HEK293T (cell line): ENCODE results near the gene METTL25B.
A peak's percentile ranks its signal among the peaks of the same experiment; 100 is the strongest.

Experiments
- CTCF ChIA-PET: fragments of 350-600 bp; formaldehyde crosslinking; extraction: SDS; loops from one replicate; lab custom pipeline; 2021; ENCODE audit warnings: antibody characterized with exemption, inconsistent platforms; lab: Yijun Ruan, JAX
- POLR2A ChIA-PET: fragments of 350-600 bp; formaldehyde crosslinking; extraction: SDS; loops from one replicate; lab custom pipeline; 2020; ENCODE audit warnings: antibody characterized with exemption, inconsistent platforms; lab: Yijun Ruan, JAX
- DNase-seq: peaks from one replicate; pipeline ENCODE4 v3.0.0; 2012; ENCODE audit warnings: mixed read lengths; ENCODE audit errors: extremely low spot score
- ARNT ChIP-seq: fragments of 450-650 bp; IDR thresholded peaks from 2 replicates; pipeline ENCODE4 v1.6.1; 2017; ENCODE audit warnings: mild to moderate bottlenecking
- BHLHE40 ChIP-seq: fragments of 450-650 bp; IDR thresholded peaks from 2 replicates; pipeline ENCODE4 v1.6.1; 2016; ENCODE audit warnings: mild to moderate bottlenecking, moderate library complexity, borderline replicate concordance
- CTBP1 ChIP-seq: fragments of 450-650 bp; IDR thresholded peaks from 2 replicates; pipeline ENCODE4 v1.6.1; 2016; ENCODE audit warnings: borderline replicate concordance
- ELF4 ChIP-seq: fragments of 450-650 bp; IDR thresholded peaks from 2 replicates; pipeline ENCODE4 v1.6.1; 2017; ENCODE audit warnings: antibody characterized with exemption
- FOXA1 ChIP-seq: fragments of 450-650 bp; IDR thresholded peaks from 2 replicates; pipeline ENCODE4 v1.6.1; 2016; ENCODE audit warnings: mild to moderate bottlenecking
- FOXK2 ChIP-seq: fragments of 450-650 bp; IDR thresholded peaks from 2 replicates; pipeline ENCODE4 v1.6.1; 2016; ENCODE audit warnings: mild to moderate bottlenecking
- FOXM1 ChIP-seq: fragments of 450-650 bp; IDR thresholded peaks from 2 replicates; pipeline ENCODE4 v1.6.1; 2017; ENCODE audit warnings: mild to moderate bottlenecking, borderline replicate concordance
- HDGF ChIP-seq: fragments of 450-650 bp; IDR thresholded peaks from 2 replicates; pipeline ENCODE4 v1.6.1; 2017; ENCODE audit warnings: antibody characterized with exemption, borderline replicate concordance
- L3MBTL2 ChIP-seq: fragments of 450-650 bp; conservative IDR thresholded peaks from 2 replicates; pipeline ENCODE4 v1.6.1; 2016; ENCODE audit warnings: mild to moderate bottlenecking
- LEF1 ChIP-seq: fragments of 450-650 bp; IDR thresholded peaks from 2 replicates; pipeline ENCODE4 v1.6.1; 2017; ENCODE audit warnings: mild to moderate bottlenecking, borderline replicate concordance
- NFRKB ChIP-seq: fragments of 450-650 bp; IDR thresholded peaks from 2 replicates; pipeline ENCODE4 v1.6.1; 2016; ENCODE audit warnings: mild to moderate bottlenecking, moderate library complexity
- PKNOX1 ChIP-seq: fragments of 450-650 bp; IDR thresholded peaks from 2 replicates; pipeline ENCODE4 v1.6.1; 2016
- SP1 ChIP-seq: fragments of 450-650 bp; IDR thresholded peaks from 2 replicates; pipeline ENCODE4 v1.6.1; 2017
- SUZ12 ChIP-seq: fragments of 450-650 bp; IDR thresholded peaks from 2 replicates; pipeline ENCODE4 v1.6.1; 2016; ENCODE audit warnings: mild to moderate bottlenecking
- TARDBP ChIP-seq: fragments of 450-650 bp; IDR thresholded peaks from 2 replicates; pipeline ENCODE4 v1.6.1; 2016
- ZNF384 ChIP-seq: fragments of 450-650 bp; IDR thresholded peaks from 2 replicates; pipeline ENCODE4 v1.6.1; 2016

The METTL25B gene

GRCh38 chr1:156691665-156692440, 36.4 kb upstream of the METTL25B start:
- ChIA-PET CTCF (interaction anchor here (0.6 to 9.7 kb wide), 7 partner anchors 14 to 199 kb away, joined by 3 to 429 read pairs (median 35); partner anchors contain the start of genes CRABP2, ISG20L2, METTL25B and NTRK1), POLR2A (interaction anchor here (0.7 to 8.5 kb wide), 5 partner anchors 12 to 49 kb away, joined by 3 to 137 read pairs (median 3); partner anchors contain the start of genes CRABP2, ISG20L2 and METTL25B)
- DNase-seq: no peak
- no peak for TF ChIP-seq LEF1
- TF ChIP-seq PKNOX1: peak; percentile 77
- no peak for TF ChIP-seq CTBP1
- TF ChIP-seq FOXA1: no peak
- no peak for TF ChIP-seq SUZ12

GRCh38 chr1:156692441-156692924, 35.8 kb upstream of the METTL25B start:
- TF ChIP-seq LEF1 (no peak), SUZ12 (no peak), ARNT (no peak), NFRKB (no peak), PKNOX1 (no peak), FOXA1 (no peak), BHLHE40 (no peak)
- no peak for DNase-seq
- CTCF ChIA-PET: interaction anchor here (1.1 to 9.7 kb wide), 4 partner anchors 14 to 198 kb away, joined by 3 to 429 read pairs (median 186); partner anchors contain the start of genes CRABP2, ISG20L2 and METTL25B
- POLR2A ChIA-PET: interaction anchor here (0.7 to 8.5 kb wide), 5 partner anchors 11 to 68 kb away, joined by 3 to 137 read pairs (median 3); partner anchors contain the start of genes CRABP2, ISG20L2 and METTL25B

GRCh38 chr1:156692925-156693847, 35.1 kb upstream of the METTL25B start:
- DNase-seq: peak; percentile 59
- CTCF ChIA-PET: interaction anchor here (9.2 to 9.7 kb wide), 2 partner anchors 15 to 34 kb away, joined by 335 to 429 read pairs; partner anchors contain the start of genes CRABP2, ISG20L2 and METTL25B

GRCh38 chr1:156693848-156694689, 34.2 kb upstream of the METTL25B start:
- DNase-seq: peak; percentile 45
- ChIA-PET CTCF (interaction anchor here (1.1 to 9.7 kb wide), 3 partner anchors 14 to 67 kb away, joined by 4 to 429 read pairs (median 335); partner anchors contain the start of genes CRABP2, ISG20L2 and METTL25B), POLR2A (interaction anchor here (1.3 to 8.5 kb wide), 4 partner anchors 9 to 47 kb away, joined by 3 to 137 read pairs (median 5); partner anchors contain the start of genes CRABP2, ISG20L2, METTL25B and MRPL24)

More at GRCh38 chr1:156692925-156693847, 35.1 kb upstream of the METTL25B start:
- TF ChIP-seq TARDBP (no peak), FOXM1 (no peak), ELF4 (no peak), PKNOX1 (no peak), SP1 (no peak), NFRKB (no peak), FOXK2 (no peak), L3MBTL2 (no peak), ARNT (no peak), SUZ12 (no peak), BHLHE40 (no peak), LEF1 (no peak), FOXA1 (no peak), ZNF384 (no peak)
- POLR2A ChIA-PET: interaction anchor here (1.2 to 8.5 kb wide), 4 partner anchors 10 to 69 kb away, joined by 3 to 137 read pairs (median 4); partner anchors contain the start of genes ISG20L2, METTL25B and MRPL24

More at GRCh38 chr1:156693848-156694689, 34.2 kb upstream of the METTL25B start:
- TF ChIP-seq ELF4 (no peak), ZNF384 (no peak), FOXK2 (no peak), HDGF (no peak), LEF1 (no peak), CTBP1 (no peak), SUZ12 (no peak), BHLHE40 (no peak), NFRKB (no peak), PKNOX1 (no peak), ARNT (no peak), TARDBP (no peak), FOXM1 (no peak), L3MBTL2 (no peak), FOXA1 (no peak), SP1 (no peak)
